Lower lobe of right lung (tissue), 2 donors: ENCODE measurements around the gene SLC8A1. TPM values are rescaled to one million over a fixed set of nuclear protein-coding genes. Genes with fewer than 3 reads are reported as not detected.
A peak's percentile ranks its signal among the peaks of the same experiment; 100 is the strongest.

Experiments
- ATAC-seq, 2 donors: fragments of 200-7000 bp; cut with Tn5 transposase; one replicate each; pipeline ENCODE4 v1.9.1; 2020 to 2022; ENCODE audit warnings: mild to moderate bottlenecking in 2 of 2, moderate library complexity in 2 of 2
- DNase-seq: peaks from one replicate; pipeline ENCODE4 v3.0.0-alpha.2; 2020
- H3K27ac ChIP-seq: fragments of 200-600 bp; one replicate; pipeline ENCODE4 v1.8.0; 2022
- H3K27me3 ChIP-seq: fragments of 200-600 bp; one replicate; pipeline ENCODE4 v1.8.0; 2022; ENCODE audit warnings: low read depth
- H3K36me3 ChIP-seq: fragments of 200-600 bp; one replicate; pipeline ENCODE4 v1.8.0; 2022; ENCODE audit warnings: mild to moderate bottlenecking
- H3K4me1 ChIP-seq: fragments of 200-600 bp; one replicate; pipeline ENCODE4 v1.8.0; 2022
- H3K4me3 ChIP-seq: fragments of 200-600 bp; one replicate; pipeline ENCODE4 v1.8.0; 2022; ENCODE audit warnings: mild to moderate bottlenecking
- H3K9me3 ChIP-seq: fragments of 200-600 bp; one replicate; pipeline ENCODE4 v1.8.0; 2022
- CTCF ChIP-seq: fragments of 200-600 bp; IDR thresholded peaks from one replicate; pipeline ENCODE4 v1.8.0; 2022; ENCODE audit warnings: antibody characterized with exemption, mild to moderate bottlenecking
- intact Hi-C: fragments of 100-400 bp; cut with DNase I; formaldehyde crosslinking; loops from one replicate; pipeline ENCODE4 v1.11.0; 2022
- total RNA-seq: library from RNA; stranded (reverse); fragmentation: NEBNext Ultra II Directional; extraction: Animal tissue kit (Norgen Biotek cat#: 25700); gene quantifications from one replicate; pipeline ENCODE4 v1.2.1, GENCODE V29; 2021
- donor health status: DM: no; HTN: yes; CAD: no; lungs with severe emphysema.

SLC8A1 gene
- total RNA-seq, 1 donor from 2014 or later = 58.5 TPM

- no peak for TF ChIP-seq CTCF
- no peaks in the 10 kb centered on the region for H3K27me3 ChIP-seq
- H3K4me3 ChIP-seq = no peak overlapping the region
- H3K36me3 ChIP-seq = no peaks in the 10 kb centered on the region
- DNase-seq (no peak), ATAC-seq (peak; percentile 24 to 66)
- H3K4me1 ChIP-seq = no peaks in the 10 kb centered on the region
- intact Hi-C loops = no loop called here
- no peaks in the 10 kb centered on the region for H3K9me3 ChIP-seq
- no peak overlapping the region for H3K27ac ChIP-seq
Measured at GRCh38 chr2:40470822-40471813, 19.2 kb upstream of the SLC8A1 start.

- no peak for ATAC-seq
- H3K27me3 ChIP-seq = no peaks in the 10 kb centered on the region
- H3K4me1 ChIP-seq = no peaks in the 10 kb centered on the region
Measured at GRCh38 chr2:40466935-40467572, 15.2 kb upstream of the SLC8A1 start.

GRCh38 chr2:40466332-40466906 lies 14.5 kb upstream of the SLC8A1 start:
- Histone ChIP-seq H3K27ac (no peak overlapping the region), H3K4me3 (no peak overlapping the region), H3K36me3 (no peaks in the 10 kb centered on the region), H3K9me3 (no peaks in the 10 kb centered on the region), H3K27me3 (no peaks in the 10 kb centered on the region), H3K4me1 (no peaks in the 10 kb centered on the region)
- TF ChIP-seq CTCF = no peak
- ATAC-seq (no peak), DNase-seq (no peak)
- intact Hi-C loops = no loop called here

More at GRCh38 chr2:40466935-40467572, 15.2 kb upstream of the SLC8A1 start:
- DNase-seq = no peak
- no peak overlapping the region for H3K4me3 ChIP-seq
- H3K27ac ChIP-seq = no peak overlapping the region
- H3K36me3 ChIP-seq = no peaks in the 10 kb centered on the region
- intact Hi-C loops = no loop called here
- H3K9me3 ChIP-seq = no peaks in the 10 kb centered on the region
- TF ChIP-seq CTCF = no peak

GRCh38 chr2:40463112-40463511 lies 11.2 kb upstream of the SLC8A1 start:
- no peak for DNase-seq
- no peaks in the 10 kb centered on the region for H3K4me1 ChIP-seq
- ATAC-seq = no peak
- no peak for TF ChIP-seq CTCF
- H3K4me3 ChIP-seq = no peak overlapping the region
- intact Hi-C loops = no loop called here
- no peaks in the 10 kb centered on the region for H3K27me3 ChIP-seq
- no peaks in the 10 kb centered on the region for H3K9me3 ChIP-seq
- no peaks in the 10 kb centered on the region for H3K36me3 ChIP-seq
- H3K27ac ChIP-seq = no peak overlapping the region

GRCh38 chr2:40458271-40458794 lies 6.4 kb upstream of the SLC8A1 start:
- no peak for ATAC-seq
- no peak for DNase-seq
- Histone ChIP-seq H3K9me3 (no peaks in the 10 kb centered on the region), H3K36me3 (no peaks in the 10 kb centered on the region), H3K4me1 (peaks cover 3% of the 10 kb centered on the region), H3K27ac (no peak overlapping the region), H3K27me3 (no peaks in the 10 kb centered on the region), H3K4me3 (no peak overlapping the region)
- TF ChIP-seq CTCF = no peak
- intact Hi-C loops = no loop called here
